ENCODE results near the gene SLC37A4.
"Not testable (repeated sequence)": the region's sequence is repeated elsewhere in the genome, so short reads cannot be mapped to it uniquely, and the experiment has no call there.

SLC37A4 gene

GRCh38 chr11:119041821-119042514, 11.3 kb upstream of the SLC37A4 start:
- DNase-seq = no peak

GRCh38 chr11:119039471-119039870, 8.8 kb upstream of the SLC37A4 start:
- not testable (repeated sequence) for DNase-seq

- no peak for DNase-seq
Measured at GRCh38 chr11:119038884-119039283, 8.2 kb upstream of the SLC37A4 start.

GRCh38 chr11:119034813-119035212, 4.1 kb upstream of the SLC37A4 start:
- DNase-seq = no peak

- DNase-seq = not testable (repeated sequence)
Measured at GRCh38 chr11:119033421-119033820, 2.7 kb upstream of the SLC37A4 start.

- no peak for DNase-seq
Measured at GRCh38 chr11:119031912-119032280, 1.2 kb upstream of the SLC37A4 start.

GRCh38 chr11:119030029-119030328, 698 bp downstream of the SLC37A4 start:
- peak in 1 of 2 donors; percentile 17 for DNase-seq

GRCh38 chr11:119029340-119030028, 1.2 kb downstream of the SLC37A4 start:
- DNase-seq = peak; percentile 43 to 45

GRCh38 chr11:119029069-119029339, 1.7 kb downstream of the SLC37A4 start:
- DNase-seq = no peak

- no peak for DNase-seq
Measured at GRCh38 chr11:119028346-119029068, 2.2 kb downstream of the SLC37A4 start.

GRCh38 chr11:119027561-119028345, 2.9 kb downstream of the SLC37A4 start:
- DNase-seq = no peak

GRCh38 chr11:119026970-119027369, 3.7 kb downstream of the SLC37A4 start:
- no peak for DNase-seq

- no peak for DNase-seq
Measured at GRCh38 chr11:119025978-119026766, 4.5 kb downstream of the SLC37A4 start.

GRCh38 chr11:119025541-119025940, 5.1 kb downstream of the SLC37A4 start:
- no peak for DNase-seq

- no peak for DNase-seq
Measured at GRCh38 chr11:119025099-119025473, 5.6 kb downstream of the SLC37A4 start.

GRCh38 chr11:119024430-119025098, 6.1 kb downstream of the SLC37A4 start:
- DNase-seq = no peak

GRCh38 chr11:119023741-119024140, 6.9 kb downstream of the SLC37A4 start:
- no peak for DNase-seq

GRCh38 chr11:119021631-119022030, 9.0 kb downstream of the SLC37A4 start:
- no peak for DNase-seq

GRCh38 chr11:119019996-119020395, 10.7 kb downstream of the SLC37A4 start:
- no peak for DNase-seq

GRCh38 chr11:119018074-119018938, 12.4 kb downstream of the SLC37A4 start, which contains the start of the genes RPS25 and TRAPPC4:
Gene RPS25, minus strand, starts transcription at chr11:119018343. Its CDS starts 59 bp downstream, at chr11:119018284.
Gene TRAPPC4, plus strand, starts transcription at chr11:119018766. Its CDS starts 30 bp downstream, at chr11:119018796.
- DNase-seq = peak; percentile 91 to 95

- not testable (repeated sequence) for DNase-seq
Measured at GRCh38 chr11:119017377-119017776, 13.3 kb downstream of the SLC37A4 start.
